Mesenchymal stem cell (in vitro differentiated cells and primary cell): ENCODE data around the gene CDK5RAP3.

ENCODE experiments used
- DNase-seq: peaks from one replicate; pipeline ENCODE4 v3.0.0-alpha.2; 2013
- H2AFZ ChIP-seq: one replicate; pipeline ENCODE4 v1.6.1; 2013; ENCODE audit warnings: low read depth, mild to moderate bottlenecking, control low read depth, inconsistent platforms, low read length, moderate library complexity
- H2AK5ac ChIP-seq: 2 replicates; pipeline ENCODE4 v1.6.1; 2013; ENCODE audit warnings: low read length, moderate library complexity, mild to moderate bottlenecking, inconsistent platforms; ENCODE audit not compliant: severe bottlenecking
- H2BK120ac ChIP-seq: one replicate; pipeline ENCODE4 v1.6.1; 2013; ENCODE audit warnings: low read depth, mild to moderate bottlenecking, inconsistent platforms, low read length, moderate library complexity
- H2BK12ac ChIP-seq, 2 experiments: one replicate each; pipeline ENCODE4 v1.6.1; 2013; ENCODE audit warnings: inconsistent platforms in 2 of 2, low read length in 2 of 2, mild to moderate bottlenecking in 2 of 2, moderate library complexity in 2 of 2, control low read depth in 1 of 2
- H2BK15ac ChIP-seq: one replicate; pipeline ENCODE4 v1.6.1; 2013; ENCODE audit warnings: mild to moderate bottlenecking, low read depth, inconsistent platforms; ENCODE audit not compliant: poor library complexity, severe bottlenecking
- H2BK5ac ChIP-seq: 2 replicates; pipeline ENCODE4 v1.6.1; 2013; ENCODE audit warnings: low read depth, mild to moderate bottlenecking, low read length, control low read depth, inconsistent platforms; ENCODE audit not compliant: poor library complexity, severe bottlenecking
- H3K14ac ChIP-seq, 2 experiments: one replicate each; pipeline ENCODE4 v1.6.1; 2013; ENCODE audit warnings: inconsistent platforms in 2 of 2, low read length in 2 of 2, control low read depth in 1 of 2, mild to moderate bottlenecking in 1 of 2, moderate library complexity in 1 of 2
- H3K18ac ChIP-seq, 2 experiments: one replicate each; pipeline ENCODE4 v1.6.1; 2013; ENCODE audit warnings: inconsistent platforms in 2 of 2, low read length in 2 of 2, control low read depth in 1 of 2, low read depth in 1 of 2, mild to moderate bottlenecking in 1 of 2
- H3K23ac ChIP-seq, 2 experiments: one replicate each; pipeline ENCODE4 v1.6.1; 2013; ENCODE audit warnings: inconsistent platforms in 2 of 2, low read length in 2 of 2, mild to moderate bottlenecking in 2 of 2, moderate library complexity in 2 of 2, control low read depth in 1 of 2
- H3K27ac ChIP-seq: 2 replicates; pipeline ENCODE4 v1.5.1; 2013; ENCODE audit warnings: mild to moderate bottlenecking, moderate library complexity, low read length, control low read depth, inconsistent platforms; ENCODE audit not compliant: poor library complexity, severe bottlenecking
- H3K27me3 ChIP-seq, 2 experiments: 2 replicates each; pipeline versions ENCODE4 v1.6.1 to v1.7.0; 2013; ENCODE audit warnings: low read length in 2 of 2, mild to moderate bottlenecking in 2 of 2, moderate library complexity in 2 of 2, control low read depth in 1 of 2, inconsistent platforms in 1 of 2; ENCODE audit not compliant: control insufficient read depth in 1 of 2, insufficient read depth in 1 of 2
- H3K36me3 ChIP-seq, 2 experiments: 2 replicates each; pipeline versions ENCODE4 v1.6.1 to v1.7.0; 2013; ENCODE audit warnings: low read length in 2 of 2, control low read depth in 1 of 2, inconsistent platforms in 1 of 2, low read depth in 1 of 2, mild to moderate bottlenecking in 1 of 2; ENCODE audit not compliant: insufficient read depth in 2 of 2, control insufficient read depth in 1 of 2
- H3K4ac ChIP-seq, 2 experiments: one replicate each; pipeline ENCODE4 v1.6.1; 2013; ENCODE audit warnings: inconsistent platforms in 2 of 2, low read length in 2 of 2, mild to moderate bottlenecking in 2 of 2, moderate library complexity in 2 of 2, control low read depth in 1 of 2, low read depth in 1 of 2
- H3K4me1 ChIP-seq: 2 replicates; pipeline ENCODE4 v1.6.1; 2013; ENCODE audit warnings: low read depth, low read length, control low read depth; ENCODE audit not compliant: control insufficient read depth, insufficient read depth
- H3K4me2 ChIP-seq: 2 replicates; pipeline ENCODE4 v1.6.1; 2013; ENCODE audit warnings: low read length, mild to moderate bottlenecking, inconsistent platforms; ENCODE audit not compliant: poor library complexity, severe bottlenecking
- H3K4me3 ChIP-seq, 2 experiments: 2 replicates each; pipeline versions ENCODE4 v1.5.1 to v1.7.0; 2013; ENCODE audit warnings: low read length in 2 of 2, mild to moderate bottlenecking in 2 of 2, control low read depth in 1 of 2, low read depth in 1 of 2; ENCODE audit not compliant: insufficient read depth in 1 of 2
- H3K79me1 ChIP-seq: replicated peaks from 2 replicates; pipeline ENCODE4 v1.6.1; 2013; ENCODE audit warnings: mild to moderate bottlenecking, control low read depth, low read length, inconsistent platforms; ENCODE audit not compliant: poor library complexity, severe bottlenecking
- H3K9ac ChIP-seq: 2 replicates; pipeline ENCODE4 v1.7.0; 2013; ENCODE audit warnings: mild to moderate bottlenecking, low read length, moderate library complexity
- H3K9me3 ChIP-seq: 2 replicates; pipeline ENCODE4 v1.7.0; 2013; ENCODE audit warnings: mild to moderate bottlenecking, low read length; ENCODE audit not compliant: control insufficient read depth
- H4K8ac ChIP-seq: one replicate; pipeline ENCODE4 v1.6.1; 2013; ENCODE audit warnings: inconsistent platforms, mild to moderate bottlenecking, low read length, moderate library complexity
- H4K91ac ChIP-seq: one replicate; pipeline ENCODE4 v1.6.1; 2013; ENCODE audit warnings: mild to moderate bottlenecking, low read length, inconsistent platforms
- WGBS: methylation state at CpG from one replicate; pipeline ENCODE4 v1.1.7; 2013; ENCODE audit warnings: mixed read lengths; 5-methylcytosine and 5-hydroxymethylcytosine counted together

Gene CDK5RAP3

DNA sequence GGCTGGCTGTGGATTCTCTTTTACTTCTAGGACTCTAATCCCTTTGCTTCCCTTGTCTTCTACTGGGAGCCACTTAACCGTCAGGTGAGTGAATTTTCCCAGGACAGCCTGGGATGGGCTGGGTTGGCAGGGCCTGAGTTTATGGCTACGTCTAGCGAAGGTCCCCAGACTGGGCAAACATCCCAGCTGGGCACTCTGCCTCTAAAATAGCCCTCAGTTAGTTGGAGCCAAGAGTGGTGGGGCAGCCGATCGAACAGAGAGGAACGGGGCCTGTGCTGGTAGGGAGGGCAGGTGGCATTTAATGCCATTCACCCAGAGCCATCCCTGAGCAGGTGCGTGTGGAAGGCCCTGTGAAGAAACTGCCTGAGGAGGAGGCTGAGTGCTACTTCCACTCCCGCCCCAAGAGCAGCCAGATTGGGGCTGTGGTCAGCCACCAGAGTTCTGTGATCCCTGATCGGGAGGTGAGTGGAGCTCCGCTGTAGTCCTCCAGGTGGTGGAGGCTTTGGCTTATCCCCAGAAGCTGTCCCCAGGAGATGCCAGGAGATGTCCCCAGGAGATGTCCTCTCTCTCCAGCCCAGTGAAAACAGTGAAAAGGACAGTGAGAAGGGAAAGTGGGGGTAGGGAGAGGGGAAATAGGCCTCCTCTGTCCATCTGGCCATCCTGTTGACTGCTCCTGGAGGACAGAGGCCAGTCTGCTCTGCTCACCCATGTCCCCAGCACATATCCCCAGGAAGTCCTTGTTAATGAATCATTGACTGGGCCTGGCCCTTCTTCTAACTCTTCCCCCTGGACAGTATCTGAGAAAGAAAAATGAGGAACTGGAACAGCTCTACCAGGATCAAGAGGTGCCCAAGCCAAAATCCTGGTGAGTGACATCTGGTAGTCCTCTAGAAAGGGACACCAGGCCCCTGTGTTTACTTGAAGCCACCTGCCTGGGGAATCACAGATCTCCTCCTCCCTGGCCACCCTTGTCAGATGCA lies 25.1 kb upstream of the CDK5RAP3 start:
- peaks cover 28% of the 10 kb centered on the region for H3K4me1 ChIP-seq
- H2AFZ ChIP-seq: no peak overlapping the region
- H3K4ac ChIP-seq: no peak overlapping the region
- H4K91ac ChIP-seq: no peak overlapping the region
- no peak overlapping the region for H3K4me2 ChIP-seq
- no peak overlapping the region for H3K14ac ChIP-seq
- no peak overlapping the region for H3K27ac ChIP-seq
- no peaks in the 10 kb centered on the region for H3K27me3 ChIP-seq
- no peak overlapping the region for H2BK12ac ChIP-seq
- H3K79me1 ChIP-seq: no peaks in the 10 kb centered on the region
- peak overlapping the region; percentile 18 for H3K9ac ChIP-seq
- no peak overlapping the region for H2AK5ac ChIP-seq
- H3K36me3 ChIP-seq: peaks cover 20 to 44% of the 10 kb centered on the region in 2 experiments
- no peak for DNase-seq
- H3K23ac ChIP-seq: no peak overlapping the region
- H2BK15ac ChIP-seq: no peak overlapping the region
- no peaks in the 10 kb centered on the region for H3K9me3 ChIP-seq
- no peak overlapping the region for H2BK5ac ChIP-seq
- no peak overlapping the region for H4K8ac ChIP-seq
- H3K18ac ChIP-seq: no peak overlapping the region
- 96% methylated on average over 10 of the region's 10 CpGs for WGBS
- H3K4me3 ChIP-seq: no peak overlapping the region
- H2BK120ac ChIP-seq: no peak overlapping the region

DNA sequence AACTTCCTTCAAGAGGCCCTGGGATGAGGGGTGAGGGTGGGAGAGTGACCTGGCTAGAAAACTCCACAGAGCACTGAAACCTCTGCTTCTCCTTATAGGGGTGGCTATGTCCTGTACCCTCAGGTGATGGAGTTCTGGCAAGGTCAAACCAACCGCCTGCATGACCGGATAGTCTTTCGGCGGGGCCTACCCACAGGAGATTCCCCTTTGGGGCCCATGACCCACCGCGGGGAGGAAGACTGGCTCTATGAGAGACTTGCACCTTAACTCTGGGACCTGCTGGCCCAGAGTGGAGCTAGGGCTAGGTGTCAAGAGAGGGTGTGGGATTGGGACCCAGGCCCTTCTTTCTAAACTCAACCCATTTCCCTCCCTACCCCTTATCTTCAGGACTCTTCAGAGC lies 24.4 kb upstream of the CDK5RAP3 start:
- H3K18ac ChIP-seq: no peak overlapping the region
- no peak overlapping the region for H3K4me2 ChIP-seq
- H2AFZ ChIP-seq: no peak overlapping the region
- 90% methylated on average over 6 of the region's 6 CpGs for WGBS
- H3K27ac ChIP-seq: no peak overlapping the region
- peaks cover 20 to 48% of the 10 kb centered on the region in 2 experiments for H3K36me3 ChIP-seq
- no peaks in the 10 kb centered on the region for H3K79me1 ChIP-seq
- DNase-seq: no peak
- H3K27me3 ChIP-seq: no peaks in the 10 kb centered on the region
- no peak overlapping the region for H2BK12ac ChIP-seq
- H2AK5ac ChIP-seq: no peak overlapping the region
- no peak overlapping the region for H3K4ac ChIP-seq
- no peaks in the 10 kb centered on the region for H3K9me3 ChIP-seq
- peak overlapping the region; percentile 18 for H3K9ac ChIP-seq
- no peak overlapping the region for H4K8ac ChIP-seq
- H4K91ac ChIP-seq: no peak overlapping the region
- no peak overlapping the region for H2BK120ac ChIP-seq
- no peak overlapping the region for H3K23ac ChIP-seq
- no peak overlapping the region for H2BK5ac ChIP-seq
- H3K14ac ChIP-seq: no peak overlapping the region
- no peak overlapping the region for H2BK15ac ChIP-seq
- no peak overlapping the region for H3K4me3 ChIP-seq
- peaks cover 27% of the 10 kb centered on the region for H3K4me1 ChIP-seq

DNA sequence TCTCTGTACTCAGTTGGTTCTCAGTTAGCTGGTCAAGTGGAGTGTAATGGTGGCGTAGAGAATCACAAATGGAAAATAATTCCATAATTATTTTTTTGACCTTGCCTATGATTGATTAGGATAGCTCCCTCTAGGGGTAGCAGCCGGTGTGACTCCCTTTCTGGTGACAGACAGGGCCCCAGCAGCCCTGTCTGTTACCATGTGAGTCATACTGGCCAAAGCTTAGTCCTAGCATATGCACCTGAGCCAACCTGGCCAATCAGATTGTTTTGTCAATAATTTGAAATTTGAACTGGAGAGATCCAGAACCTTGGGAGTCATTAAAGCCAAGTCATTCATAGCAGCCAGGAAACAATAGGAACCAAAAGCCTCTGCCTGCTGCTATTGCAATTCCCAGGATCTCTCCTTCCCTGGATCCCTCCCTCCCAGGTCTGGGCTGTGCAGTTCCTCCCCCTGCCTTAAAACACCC lies 23.9 kb upstream of the CDK5RAP3 start:
- no peak overlapping the region for H3K9ac ChIP-seq
- no peak overlapping the region for H3K4me3 ChIP-seq
- H3K4me1 ChIP-seq: peaks cover 27% of the 10 kb centered on the region
- H3K27ac ChIP-seq: no peak overlapping the region
- no peak overlapping the region for H2BK12ac ChIP-seq
- no peak overlapping the region for H3K4ac ChIP-seq
- no peak overlapping the region for H2AK5ac ChIP-seq
- H3K9me3 ChIP-seq: no peaks in the 10 kb centered on the region
- no peak overlapping the region for H4K91ac ChIP-seq
- no peaks in the 10 kb centered on the region for H3K27me3 ChIP-seq
- peaks cover 20 to 51% of the 10 kb centered on the region in 2 experiments for H3K36me3 ChIP-seq
- no peak overlapping the region for H3K18ac ChIP-seq
- no peak overlapping the region for H3K23ac ChIP-seq
- no peak overlapping the region for H2BK5ac ChIP-seq
- no peak overlapping the region for H2BK120ac ChIP-seq
- no peak overlapping the region for H2BK15ac ChIP-seq
- no peaks in the 10 kb centered on the region for H3K79me1 ChIP-seq
- no peak overlapping the region for H3K4me2 ChIP-seq
- no peak overlapping the region for H2AFZ ChIP-seq
- WGBS: 0% methylated on average over 1 of the region's 2 CpGs
- H4K8ac ChIP-seq: no peak overlapping the region
- DNase-seq: peak; percentile 77
- no peak overlapping the region for H3K14ac ChIP-seq

DNA sequence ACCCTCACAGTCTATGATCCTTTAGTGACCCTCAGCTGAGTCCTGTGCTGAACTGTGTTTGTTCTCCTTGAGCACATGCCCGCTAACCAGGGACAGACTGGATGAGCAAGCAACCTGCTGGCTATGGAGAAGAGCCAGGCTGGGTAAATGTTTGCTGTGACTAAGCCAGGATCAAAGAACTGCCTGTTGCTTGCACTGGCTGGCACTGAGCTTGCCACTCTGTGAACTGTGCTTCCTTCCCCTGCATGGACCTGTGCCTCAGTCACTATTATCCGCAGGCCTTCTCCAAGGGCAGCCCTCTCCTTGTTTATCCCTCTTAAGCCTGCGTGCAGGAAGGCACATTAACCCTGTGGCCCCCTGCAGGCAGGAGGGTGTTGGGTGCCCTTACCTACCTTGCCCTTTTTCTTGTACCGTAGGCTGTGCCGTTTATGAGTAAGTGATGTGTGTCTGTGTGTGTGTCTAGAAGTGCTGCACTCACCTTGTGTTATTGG lies 22.2 kb upstream of the CDK5RAP3 start:
- H2BK5ac ChIP-seq: no peak overlapping the region
- no peak overlapping the region for H3K27ac ChIP-seq
- H3K23ac ChIP-seq: no peak overlapping the region
- H2BK15ac ChIP-seq: no peak overlapping the region
- H2AFZ ChIP-seq: peak overlapping the region; percentile 69
- H4K8ac ChIP-seq: peak overlapping the region; percentile 41
- H3K4ac ChIP-seq: no peak overlapping the region
- no peak overlapping the region for H3K4me3 ChIP-seq
- H2AK5ac ChIP-seq: no peak overlapping the region
- no peak overlapping the region for H3K4me2 ChIP-seq
- peaks cover 23% of the 10 kb centered on the region for H3K4me1 ChIP-seq
- no peak for DNase-seq
- H2BK12ac ChIP-seq: peak overlapping the region in 1 of 2 experiments; percentile 37
- 74% methylated on average over 5 of the region's 5 CpGs for WGBS
- no peaks in the 10 kb centered on the region for H3K9me3 ChIP-seq
- peak overlapping the region in 1 of 2 experiments; percentile 55 for H3K18ac ChIP-seq
- H3K14ac ChIP-seq: no peak overlapping the region
- no peaks in the 10 kb centered on the region for H3K79me1 ChIP-seq
- H3K27me3 ChIP-seq: no peaks in the 10 kb centered on the region
- H2BK120ac ChIP-seq: no peak overlapping the region
- peak overlapping the region; percentile 70 for H4K91ac ChIP-seq
- peaks cover 20 to 54% of the 10 kb centered on the region in 2 experiments for H3K36me3 ChIP-seq
- peak overlapping the region; percentile 85 for H3K9ac ChIP-seq
